NCI-H446 (cell line): ENCODE measurements around the gene ADCY1.

Source experiments
- DNase-seq, 2 experiments: peaks; one replicate each; lab custom pipeline; 2025; lab: John Stamatoyannopoulos, UW

ADCY1 gene

DNA sequence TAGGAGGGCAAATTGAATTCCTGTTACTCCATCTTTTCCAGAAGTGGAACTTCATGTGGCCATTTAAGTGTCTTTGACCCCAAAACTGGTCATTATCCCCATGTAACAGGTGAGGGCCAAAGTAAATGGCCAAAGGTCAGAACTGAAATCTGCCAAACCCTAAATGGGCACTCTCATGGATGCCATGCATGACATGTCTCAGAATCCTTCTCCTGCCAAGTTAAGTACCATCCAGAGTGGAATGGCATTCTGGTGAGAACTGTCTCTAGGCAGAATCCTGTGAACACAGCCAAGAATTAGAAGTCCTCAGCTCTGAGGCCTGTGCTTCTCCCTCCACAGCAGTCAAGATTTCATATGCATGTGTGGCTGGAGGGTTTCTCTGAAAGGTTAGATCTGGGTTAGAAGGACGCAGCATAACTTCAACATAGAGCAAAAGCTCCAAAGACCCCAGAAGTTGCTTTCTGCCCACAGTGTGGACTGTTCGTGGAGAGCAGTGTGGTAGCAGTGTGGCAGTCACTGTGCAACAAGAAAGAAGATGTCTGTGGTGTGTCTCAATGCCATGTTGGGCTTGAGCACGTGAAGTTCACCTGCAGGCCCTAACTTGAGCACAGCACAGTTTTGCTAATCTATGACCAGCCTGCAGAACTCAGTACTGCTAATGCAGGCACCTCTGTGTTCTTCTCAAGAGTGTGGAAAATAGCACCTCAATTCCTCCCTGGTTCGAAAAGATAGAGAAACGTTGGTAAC is 121.3 kb downstream of the ADCY1 start:
- no peak for DNase-seq

DNA sequence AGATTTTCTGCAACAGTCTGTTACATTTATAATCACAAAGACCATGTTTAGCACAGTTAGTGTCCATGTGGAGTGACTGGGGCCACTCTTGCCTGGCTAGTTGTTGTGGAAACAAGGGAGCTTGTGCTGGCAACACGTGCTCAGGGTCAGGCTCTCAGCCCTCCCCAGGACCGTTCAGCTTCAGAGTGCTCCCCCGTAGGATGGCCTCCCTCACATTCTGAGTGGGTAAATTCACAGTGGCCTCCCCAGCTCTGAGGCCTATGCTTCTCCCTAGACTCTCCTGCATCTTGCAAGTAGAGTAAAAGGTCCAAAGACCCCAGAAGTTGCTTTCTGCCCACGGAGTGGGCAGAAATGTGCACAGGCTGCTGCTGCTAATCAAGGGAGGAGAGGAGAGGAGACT is 122.3 kb downstream of the ADCY1 start:
- no peak for DNase-seq

DNA sequence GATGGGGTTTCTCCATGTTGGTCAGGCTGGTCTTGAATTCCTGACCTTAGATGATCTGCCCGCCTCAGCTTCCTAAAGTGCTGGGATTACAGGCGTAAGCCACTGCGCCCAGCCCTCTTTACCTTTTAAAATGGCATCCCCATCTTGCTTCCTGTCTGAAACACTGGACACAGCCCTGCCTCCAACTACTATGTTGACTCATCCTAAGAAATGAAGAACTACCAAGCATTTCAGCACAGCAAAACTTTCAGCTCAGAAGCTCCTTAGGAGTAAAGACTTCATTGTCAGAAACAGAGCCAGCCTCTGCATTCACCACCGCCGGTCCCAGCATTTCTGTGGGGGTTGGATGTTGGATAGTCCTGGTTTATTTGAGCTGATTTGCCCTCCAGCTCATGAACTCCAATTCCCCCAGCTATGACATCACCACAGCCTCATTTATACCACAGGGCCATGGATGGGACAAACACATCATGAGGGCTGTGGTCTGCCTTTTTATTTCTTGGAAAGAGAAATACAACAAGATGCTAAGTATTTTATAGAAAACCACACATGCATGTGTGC is 123.5 kb downstream of the ADCY1 start:
- DNase-seq: no peak

DNA sequence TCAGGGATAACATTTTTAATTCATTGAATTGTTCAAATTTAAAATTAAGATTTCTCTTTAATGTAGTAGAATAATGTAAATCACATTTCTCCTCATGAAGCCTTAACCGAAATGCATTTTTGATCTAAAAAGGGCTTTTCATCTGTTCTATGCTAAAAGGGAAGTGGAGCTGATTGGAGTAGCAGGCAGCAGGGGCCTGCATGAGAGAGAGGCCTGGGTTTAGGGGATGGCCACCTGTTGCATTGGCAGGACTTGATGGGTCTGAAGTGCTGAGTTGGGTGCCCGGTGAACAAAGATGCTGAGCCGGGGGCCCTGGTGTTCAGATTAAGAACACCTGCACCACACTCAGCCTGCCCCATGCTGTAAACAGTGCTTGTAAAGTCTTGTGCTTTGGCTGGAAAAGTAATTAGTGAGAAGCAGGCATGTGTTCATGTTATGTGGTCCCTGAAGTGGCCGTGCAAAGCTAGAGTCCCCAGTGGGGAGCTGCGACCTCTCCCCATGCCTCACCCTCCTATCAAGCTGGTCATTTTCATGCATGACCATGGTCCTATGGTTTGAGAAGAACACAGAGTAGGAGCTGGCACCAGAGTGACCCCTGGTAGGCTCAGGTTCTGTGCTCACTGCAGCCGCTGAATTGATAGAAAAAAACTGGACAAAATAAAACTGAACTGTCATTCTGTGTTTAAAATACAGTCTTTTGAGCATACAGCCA is 124.3 kb downstream of the ADCY1 start:
- no peak for DNase-seq

DNA sequence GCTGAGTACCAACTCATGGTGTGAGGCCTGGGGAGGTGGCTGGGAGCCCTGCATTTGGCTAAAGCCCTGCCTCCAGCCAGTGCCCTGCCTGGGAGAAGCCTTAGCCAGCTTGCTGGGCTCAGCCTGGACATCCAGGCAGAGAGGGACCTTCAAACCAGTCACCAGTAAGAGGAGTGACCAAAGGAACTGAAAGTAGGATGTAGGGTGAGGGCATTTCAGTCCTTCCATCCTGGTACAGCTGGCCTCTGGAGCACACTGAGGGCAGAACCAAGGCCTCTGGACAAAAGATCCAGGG is 124.8 kb downstream of the ADCY1 start:
- no peak for DNase-seq

DNA sequence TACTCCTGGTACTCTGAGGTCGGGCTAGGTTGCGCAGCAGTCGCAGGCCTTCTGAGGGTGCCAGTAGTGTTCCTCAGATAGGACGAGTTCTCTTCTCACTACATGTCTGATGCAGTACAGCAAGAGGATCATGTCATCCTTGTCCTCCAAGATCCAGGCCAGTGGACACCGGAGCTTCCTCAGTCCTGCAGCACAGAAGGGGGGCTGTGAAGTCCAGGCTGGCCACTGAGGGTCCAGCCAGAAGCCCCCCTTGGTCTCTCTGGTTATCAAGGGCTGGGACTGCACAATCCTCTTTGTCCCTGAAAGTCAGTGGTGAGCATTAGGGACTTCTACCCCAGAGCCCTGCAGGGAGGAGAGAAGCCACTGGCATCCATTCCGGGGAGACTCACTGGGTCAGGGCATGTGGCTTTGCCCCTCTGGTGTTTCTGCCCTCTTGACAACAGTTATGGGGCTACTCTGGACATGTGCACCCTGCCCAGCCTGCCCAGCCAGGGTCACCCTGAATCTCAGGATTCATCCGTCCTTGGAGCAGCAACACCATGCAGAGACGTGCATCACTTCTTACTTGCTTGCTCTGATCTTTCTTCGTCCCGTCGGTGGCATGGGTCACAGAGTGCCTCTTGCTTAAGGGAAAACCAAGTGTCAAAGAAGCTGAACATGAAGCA is 125.7 kb downstream of the ADCY1 start:
- no peak for DNase-seq

DNA sequence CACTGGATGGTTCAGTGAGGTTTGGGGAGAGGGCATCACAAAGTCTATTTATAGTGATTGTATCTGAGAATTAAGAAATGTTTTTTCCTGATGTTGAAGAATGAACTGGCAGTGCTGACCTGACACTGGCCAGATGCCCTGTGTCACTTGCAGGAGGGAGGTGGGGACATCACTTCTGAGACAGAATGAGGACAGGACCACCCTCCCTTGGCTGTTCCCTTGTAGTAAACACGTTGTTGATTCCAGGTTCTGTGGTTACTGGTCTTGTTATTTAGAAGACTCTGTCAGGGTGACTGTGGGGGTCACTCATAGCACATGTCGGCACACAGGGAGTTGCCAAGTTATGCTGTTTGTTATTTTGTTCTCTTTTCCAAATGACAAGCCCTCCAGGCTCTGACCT is 126.4 kb downstream of the ADCY1 start:
- no peak for DNase-seq

DNA sequence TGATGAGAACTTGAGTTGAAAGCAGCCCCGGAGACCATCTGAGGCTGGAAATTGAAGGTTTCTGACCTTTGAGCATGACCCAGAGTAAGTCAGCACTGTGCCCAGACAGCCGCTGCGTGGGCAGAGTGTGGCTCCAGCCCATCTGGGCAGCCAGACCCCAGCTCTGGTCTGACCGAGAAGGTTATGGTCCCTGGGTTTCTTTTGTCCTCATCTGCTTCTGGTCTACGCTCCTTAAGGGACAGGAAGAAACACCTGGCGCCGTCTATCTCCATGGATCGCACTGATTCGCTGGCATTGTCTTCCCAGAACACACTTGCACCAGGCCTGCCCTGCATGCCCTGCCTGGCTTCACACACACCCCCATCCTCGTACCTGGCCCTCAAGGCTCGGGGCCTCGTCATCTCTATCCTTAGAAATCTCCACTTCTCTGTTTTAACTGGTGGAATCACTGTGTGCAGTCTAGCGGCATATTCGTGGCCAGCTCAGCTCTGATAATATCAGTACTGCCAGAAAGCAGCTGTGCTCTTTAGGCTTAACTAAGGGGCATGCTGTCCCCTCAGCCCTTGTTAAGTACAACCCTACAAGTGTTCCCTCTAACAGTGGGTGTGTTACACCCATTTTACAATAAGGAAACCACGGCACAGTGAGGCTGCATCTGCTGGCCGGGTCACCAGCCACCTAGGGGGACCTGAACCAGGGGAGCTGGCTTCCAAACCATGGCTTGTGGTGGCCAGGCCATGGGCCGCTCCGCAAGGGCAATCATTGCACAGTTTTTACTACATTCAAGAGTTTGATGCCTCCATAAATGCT is 127.7 kb downstream of the ADCY1 start:
- DNase-seq: no peak

DNA sequence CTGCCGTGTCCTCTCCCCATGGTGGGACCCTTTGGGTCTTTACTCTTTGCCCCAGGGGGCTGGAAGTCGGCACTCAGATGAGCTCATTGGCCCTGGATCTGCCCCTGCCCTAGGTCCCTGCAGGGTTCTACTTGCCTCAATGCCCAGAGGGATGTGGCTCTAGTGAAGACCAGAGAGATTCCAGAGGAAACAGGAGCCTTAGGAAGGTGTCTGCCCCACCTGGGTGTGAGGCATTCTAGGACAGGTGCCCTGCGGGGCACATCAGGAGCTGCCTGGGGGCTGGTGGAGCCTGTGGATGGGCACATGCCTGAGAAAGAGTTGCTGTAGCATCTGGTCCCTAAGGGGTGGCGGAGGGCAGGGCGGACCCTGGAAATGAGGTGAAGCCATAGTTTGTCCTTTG is 128.6 kb downstream of the ADCY1 start:
- DNase-seq: no peak

DNA sequence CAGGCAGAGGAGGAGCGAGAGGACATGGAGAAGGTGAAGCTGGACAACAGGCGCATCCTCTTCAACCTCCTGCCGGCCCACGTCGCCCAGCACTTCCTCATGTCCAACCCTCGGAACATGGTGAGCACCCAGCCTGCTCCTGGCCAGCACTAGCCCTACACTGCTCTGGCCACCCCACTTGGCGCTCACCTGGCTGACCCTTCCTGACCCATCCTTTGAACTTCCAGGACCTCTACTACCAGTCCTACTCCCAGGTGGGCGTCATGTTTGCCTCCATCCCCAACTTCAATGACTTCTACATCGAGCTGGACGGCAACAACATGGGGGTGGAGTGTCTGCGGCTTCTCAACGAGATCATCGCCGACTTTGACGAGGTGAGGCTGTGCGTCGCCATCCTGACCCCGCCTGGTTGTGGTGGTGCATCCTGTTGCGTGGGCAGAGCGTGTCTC is 129.2 kb downstream of the ADCY1 start:
- no peak for DNase-seq

DNA sequence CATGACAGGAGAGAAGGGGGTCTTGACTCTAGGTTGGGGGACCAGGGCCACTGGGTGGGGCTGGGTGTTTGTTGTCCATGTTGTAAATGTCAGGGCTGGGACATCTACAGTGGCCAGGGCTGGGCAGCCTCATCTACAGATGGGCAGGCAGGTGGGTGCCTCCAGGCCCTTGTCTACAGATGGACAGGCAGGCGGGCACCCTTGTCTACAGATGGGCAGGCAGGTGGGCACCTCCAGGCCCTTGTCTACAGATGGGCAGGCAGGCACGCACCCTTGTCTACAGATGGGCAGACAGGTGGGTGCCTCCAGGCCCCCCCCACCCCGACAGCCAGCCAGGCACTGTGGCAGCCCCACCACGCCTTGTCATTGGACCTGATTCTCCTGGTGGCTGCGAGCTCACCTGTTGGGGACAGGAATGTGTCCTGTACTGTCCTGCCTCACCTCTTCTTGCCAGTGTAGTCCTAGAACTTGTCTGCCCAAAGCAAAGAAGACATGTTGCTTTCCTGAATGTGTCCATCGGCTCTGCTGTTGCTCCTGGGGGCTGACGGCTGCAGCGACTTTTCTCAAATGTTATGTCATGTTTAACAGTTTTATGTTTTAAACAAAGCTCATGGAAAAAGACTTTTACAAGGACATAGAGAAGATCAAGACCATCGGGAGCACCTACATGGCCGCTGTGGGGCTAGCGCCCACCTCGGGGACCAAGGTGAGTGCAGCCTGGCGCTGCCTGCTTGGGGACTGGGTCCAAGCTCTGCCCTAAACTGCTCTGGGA is 129.9 kb downstream of the ADCY1 start:
- no peak for DNase-seq

DNA sequence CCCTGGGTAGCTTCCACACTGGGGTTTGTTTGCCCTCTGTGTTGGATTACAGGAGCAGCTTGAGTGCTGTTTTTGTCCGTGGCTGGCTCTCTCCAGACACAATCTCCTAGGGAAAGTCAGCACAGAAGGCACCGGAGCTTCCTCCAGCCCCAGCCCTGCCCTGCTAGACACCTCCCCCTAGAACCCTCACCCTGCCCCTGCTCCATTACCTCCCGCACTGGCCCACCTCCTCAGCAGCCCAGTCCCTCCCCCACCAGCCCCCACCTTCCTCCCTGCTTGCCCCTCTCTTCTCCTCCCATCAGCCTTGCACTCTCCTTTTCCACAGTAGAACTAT is 130.5 kb downstream of the ADCY1 start:
- DNase-seq: no peak

DNA sequence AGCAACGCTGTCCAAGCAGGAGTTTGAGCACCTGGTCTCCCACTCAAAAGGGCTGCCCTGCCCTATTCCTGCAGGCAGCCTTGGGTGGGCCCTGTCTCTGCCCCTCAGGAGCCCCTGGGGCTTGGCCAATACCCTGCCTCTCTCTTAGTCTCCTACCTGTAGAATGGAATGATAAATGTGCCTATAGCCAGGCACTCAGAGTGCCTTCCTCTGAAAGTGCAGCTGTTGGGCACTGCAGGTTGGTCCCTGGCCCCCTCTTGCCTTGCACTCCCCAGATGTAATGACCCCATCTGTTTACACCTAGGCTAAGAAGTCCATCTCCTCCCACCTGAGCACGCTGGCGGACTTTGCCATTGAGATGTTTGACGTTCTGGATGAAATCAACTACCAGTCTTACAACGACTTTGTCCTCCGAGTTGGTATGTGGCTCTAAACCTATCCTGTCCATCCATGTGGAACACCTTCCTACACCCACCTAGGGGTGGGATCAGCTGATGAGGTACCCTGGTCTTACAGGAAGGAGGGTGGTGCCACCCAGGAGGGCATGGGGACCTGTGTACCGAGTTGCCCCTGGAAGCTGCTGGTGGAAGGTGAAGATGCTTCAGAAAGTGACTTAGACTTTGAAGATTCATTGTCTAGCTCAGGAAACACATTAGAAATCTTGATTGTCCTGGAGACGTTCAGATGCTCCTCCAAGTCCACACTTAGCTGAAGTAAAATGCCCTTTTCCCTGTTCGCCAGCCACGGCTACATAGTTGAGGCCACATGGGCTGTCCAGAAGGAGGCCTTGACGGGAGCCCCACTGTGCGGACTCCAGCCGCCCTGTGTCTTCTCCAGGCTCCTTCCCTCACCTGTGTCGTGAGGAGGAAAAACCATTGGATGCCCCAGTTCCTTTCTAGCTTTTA is 134.1 kb downstream of the ADCY1 start:
- DNase-seq: no peak

DNA sequence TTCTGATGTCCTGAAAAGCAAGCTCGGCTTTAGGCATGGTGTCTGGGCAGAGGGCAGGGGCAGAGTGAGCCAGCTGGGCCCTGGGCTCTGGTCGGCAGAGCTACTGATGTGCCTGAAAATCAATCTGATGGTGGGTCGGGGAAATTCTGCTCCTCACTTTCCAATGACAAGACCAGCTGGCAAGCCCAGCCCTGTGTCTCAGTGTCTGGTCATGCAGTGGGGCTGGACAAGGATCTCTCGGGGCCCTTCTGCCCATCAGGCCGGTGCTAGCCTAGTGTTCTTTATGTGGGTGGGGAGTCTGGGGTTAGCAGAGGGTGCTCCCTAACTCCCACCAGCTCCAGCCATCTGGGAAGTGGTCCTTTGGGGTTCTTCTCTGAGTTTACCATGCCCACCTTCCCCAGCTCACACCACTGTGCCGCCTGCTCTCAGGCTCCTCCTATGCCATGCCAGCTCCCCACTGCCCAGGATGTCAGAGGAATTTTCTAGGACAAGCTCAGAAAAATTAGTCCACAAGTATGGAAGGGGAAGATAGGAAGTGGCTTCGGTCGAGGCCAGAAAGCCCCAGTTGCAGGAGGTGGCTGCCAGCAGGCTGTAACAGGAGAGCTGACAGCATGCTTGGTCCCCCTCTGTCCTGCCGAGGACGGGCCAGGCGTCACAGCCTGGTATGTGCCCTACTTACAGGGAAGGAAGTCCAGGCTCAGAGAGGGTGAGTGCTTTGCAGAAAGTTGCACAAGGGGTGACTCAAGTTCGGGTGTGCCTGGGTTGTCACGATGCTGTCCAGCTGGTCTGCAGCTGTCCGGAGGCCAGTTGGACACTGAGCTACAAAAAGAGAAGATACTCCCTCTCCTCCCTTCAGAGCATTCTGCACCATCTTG is 135.2 kb downstream of the ADCY1 start:
- no peak for DNase-seq

DNA sequence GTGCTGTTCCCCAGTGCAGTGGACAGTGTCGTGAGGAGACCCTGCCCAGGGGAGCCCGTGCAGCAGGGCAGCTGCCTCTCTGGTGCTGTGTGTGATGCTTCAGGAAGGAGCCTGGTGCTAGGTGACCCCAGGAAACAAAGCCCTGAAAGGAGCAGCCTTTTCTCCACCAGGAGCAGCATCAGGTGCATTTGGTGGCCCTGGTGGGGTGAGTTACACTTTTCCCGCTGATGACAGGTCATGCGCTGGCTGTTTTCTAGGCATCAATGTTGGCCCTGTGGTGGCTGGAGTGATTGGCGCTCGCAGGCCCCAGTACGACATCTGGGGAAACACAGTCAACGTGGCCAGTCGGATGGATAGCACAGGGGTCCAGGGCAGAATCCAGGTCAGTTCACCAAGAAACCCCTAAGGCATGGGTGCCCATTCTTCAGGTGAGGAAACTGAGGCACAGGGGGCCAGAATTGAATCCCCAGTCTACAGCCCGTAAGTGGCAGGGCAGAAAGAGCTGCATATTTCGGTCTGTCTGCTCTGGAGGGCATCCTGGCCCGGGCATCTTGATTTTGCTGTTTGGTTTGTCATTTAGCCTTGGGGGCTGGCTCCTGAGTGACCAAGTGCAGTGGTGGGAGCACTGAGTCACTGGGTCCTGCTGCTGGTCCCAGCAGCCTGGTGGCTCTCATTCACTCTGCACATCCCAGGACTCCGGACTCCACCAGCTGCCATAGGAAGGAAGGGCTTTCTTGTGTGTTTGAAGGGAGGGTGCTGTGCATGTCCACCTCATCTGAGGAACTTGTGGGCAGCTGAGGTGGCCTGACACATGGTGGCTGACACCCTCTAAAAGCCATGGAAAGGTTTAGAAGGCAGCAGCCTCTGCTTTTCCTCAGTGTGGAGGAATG is 136.3 kb downstream of the ADCY1 start:
- DNase-seq: no peak

DNA sequence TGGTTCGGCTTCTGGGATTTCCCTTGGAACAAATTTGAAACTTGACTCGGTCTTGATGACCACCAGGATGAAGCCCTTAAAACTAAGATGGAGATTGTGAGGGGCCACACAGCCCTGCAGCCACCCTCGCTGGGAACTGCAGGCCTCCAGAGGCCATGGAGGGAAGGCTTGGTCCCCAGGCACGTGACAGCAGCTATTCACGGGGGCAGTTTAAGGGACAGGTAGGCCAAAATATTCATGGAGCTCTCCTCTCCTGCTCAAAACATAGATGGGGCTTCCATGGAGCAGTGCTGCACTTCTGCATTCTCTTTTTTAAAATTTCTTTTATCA is 137.0 kb downstream of the ADCY1 start:
- no peak for DNase-seq

DNA sequence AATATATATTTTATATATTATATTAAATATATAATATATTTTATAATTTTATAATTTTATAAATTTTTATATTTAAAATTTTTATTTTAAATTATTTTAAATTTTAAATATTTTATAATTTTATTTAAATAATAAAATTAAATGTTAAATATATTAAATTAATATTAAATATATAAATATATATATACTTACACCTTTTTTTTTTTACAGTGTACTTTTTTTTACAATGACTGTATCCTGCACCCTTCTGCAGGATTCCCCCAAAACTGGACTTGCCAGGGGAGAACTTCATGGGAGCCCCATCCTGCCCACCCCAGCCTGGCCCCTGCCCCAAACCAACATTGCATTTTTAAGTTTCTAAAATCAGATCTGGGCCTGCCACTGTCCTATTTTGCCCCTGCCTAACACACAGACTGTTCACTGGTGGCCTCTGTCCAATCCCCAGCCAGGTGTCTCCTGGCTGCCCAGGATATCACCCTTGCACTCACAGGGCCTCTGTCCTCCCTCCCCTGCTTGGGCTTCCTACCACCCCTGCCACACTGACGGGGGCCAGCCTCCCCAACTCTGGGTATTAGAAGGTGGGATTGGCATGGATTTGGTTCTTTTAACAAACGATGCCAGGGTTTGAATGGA is 138.0 kb downstream of the ADCY1 start:
- no peak for DNase-seq
